Measurements from ENCODE around the gene ESPNL. TPM values are rescaled to one million over a fixed set of nuclear protein-coding genes. Genes with fewer than 3 reads are reported as not detected.

ESPNL gene
- total and polyA plus RNA-seq, 4 donors, result 0.08 to 0.59 (median 0.35) TPM

DNA sequence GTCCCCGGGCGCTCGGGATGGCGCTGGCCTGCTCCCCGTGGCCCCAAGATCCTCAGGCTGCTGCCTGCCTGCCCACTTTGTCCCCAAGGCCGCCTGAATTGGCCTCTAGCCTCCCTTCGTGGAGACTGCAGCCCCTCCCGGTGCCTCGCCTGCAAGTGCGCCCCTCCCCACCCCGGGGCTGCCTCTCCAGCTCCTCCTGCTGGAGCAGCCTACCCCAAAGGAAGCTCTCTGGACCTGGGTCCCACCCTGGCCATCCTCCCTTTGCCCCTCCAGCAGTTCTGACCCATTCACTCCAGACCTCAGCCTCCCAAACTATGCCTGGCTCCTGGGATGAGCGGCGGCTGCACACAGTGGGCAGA, 6.2 kb downstream of the ESPNL start:
- TF ChIP-seq FOXA2 (IDR thresholded peaks at IDR 0.05), result no peak
- no peak for TF ChIP-seq GABPA (IDR thresholded peaks at IDR 0.05 in 1 of 2, conservative IDR thresholded peaks at IDR 0.05 in 1 of 2)
- TF ChIP-seq, protein P1, sequence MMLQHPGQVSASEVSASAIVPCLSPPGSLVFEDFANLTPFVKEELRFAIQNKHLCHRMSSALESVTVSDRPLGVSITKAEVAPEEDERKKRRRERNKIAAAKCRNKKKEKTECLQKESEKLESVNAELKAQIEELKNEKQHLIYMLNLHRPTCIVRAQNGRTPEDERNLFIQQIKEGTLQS (IDR thresholded peaks at IDR 0.05), result no peak
- TF ChIP-seq, protein P2, sequence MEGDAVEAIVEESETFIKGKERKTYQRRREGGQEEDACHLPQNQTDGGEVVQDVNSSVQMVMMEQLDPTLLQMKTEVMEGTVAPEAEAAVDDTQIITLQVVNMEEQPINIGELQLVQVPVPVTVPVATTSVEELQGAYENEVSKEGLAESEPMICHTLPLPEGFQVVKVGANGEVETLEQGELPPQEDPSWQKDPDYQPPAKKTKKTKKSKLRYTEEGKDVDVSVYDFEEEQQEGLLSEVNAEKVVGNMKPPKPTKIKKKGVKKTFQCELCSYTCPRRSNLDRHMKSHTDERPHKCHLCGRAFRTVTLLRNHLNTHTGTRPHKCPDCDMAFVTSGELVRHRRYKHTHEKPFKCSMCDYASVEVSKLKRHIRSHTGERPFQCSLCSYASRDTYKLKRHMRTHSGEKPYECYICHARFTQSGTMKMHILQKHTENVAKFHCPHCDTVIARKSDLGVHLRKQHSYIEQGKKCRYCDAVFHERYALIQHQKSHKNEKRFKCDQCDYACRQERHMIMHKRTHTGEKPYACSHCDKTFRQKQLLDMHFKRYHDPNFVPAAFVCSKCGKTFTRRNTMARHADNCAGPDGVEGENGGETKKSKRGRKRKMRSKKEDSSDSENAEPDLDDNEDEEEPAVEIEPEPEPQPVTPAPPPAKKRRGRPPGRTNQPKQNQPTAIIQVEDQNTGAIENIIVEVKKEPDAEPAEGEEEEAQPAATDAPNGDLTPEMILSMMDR (IDR thresholded peaks at IDR 0.05; ENCODE audit: low read depth, low read length, missing input control), result no peak
- no peak for TF ChIP-seq FOXA1 (IDR thresholded peaks at IDR 0.05)
- TF ChIP-seq HNF4G (IDR thresholded peaks at IDR 0.05), result no peak
- no peak for TF ChIP-seq HNF4A (conservative IDR thresholded peaks at IDR 0.05)
- no peak for TF ChIP-seq EGR1 (IDR thresholded peaks at IDR 0.05; ENCODE audit: low read depth in 2 of 2)
- TF ChIP-seq NR2F2 (IDR thresholded peaks at IDR 0.05), result no peak
- TF ChIP-seq SP1 (IDR thresholded peaks at IDR 0.05), result no peak
- TF ChIP-seq JUND (IDR thresholded peaks at IDR 0.05), result no peak
- no peak for TF ChIP-seq RXRA (IDR thresholded peaks at IDR 0.05)
- TF ChIP-seq, protein P3, sequence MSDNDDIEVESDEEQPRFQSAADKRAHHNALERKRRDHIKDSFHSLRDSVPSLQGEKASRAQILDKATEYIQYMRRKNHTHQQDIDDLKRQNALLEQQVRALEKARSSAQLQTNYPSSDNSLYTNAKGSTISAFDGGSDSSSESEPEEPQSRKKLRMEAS (IDR thresholded peaks at IDR 0.05), result no peak
- TF ChIP-seq, protein P4, sequence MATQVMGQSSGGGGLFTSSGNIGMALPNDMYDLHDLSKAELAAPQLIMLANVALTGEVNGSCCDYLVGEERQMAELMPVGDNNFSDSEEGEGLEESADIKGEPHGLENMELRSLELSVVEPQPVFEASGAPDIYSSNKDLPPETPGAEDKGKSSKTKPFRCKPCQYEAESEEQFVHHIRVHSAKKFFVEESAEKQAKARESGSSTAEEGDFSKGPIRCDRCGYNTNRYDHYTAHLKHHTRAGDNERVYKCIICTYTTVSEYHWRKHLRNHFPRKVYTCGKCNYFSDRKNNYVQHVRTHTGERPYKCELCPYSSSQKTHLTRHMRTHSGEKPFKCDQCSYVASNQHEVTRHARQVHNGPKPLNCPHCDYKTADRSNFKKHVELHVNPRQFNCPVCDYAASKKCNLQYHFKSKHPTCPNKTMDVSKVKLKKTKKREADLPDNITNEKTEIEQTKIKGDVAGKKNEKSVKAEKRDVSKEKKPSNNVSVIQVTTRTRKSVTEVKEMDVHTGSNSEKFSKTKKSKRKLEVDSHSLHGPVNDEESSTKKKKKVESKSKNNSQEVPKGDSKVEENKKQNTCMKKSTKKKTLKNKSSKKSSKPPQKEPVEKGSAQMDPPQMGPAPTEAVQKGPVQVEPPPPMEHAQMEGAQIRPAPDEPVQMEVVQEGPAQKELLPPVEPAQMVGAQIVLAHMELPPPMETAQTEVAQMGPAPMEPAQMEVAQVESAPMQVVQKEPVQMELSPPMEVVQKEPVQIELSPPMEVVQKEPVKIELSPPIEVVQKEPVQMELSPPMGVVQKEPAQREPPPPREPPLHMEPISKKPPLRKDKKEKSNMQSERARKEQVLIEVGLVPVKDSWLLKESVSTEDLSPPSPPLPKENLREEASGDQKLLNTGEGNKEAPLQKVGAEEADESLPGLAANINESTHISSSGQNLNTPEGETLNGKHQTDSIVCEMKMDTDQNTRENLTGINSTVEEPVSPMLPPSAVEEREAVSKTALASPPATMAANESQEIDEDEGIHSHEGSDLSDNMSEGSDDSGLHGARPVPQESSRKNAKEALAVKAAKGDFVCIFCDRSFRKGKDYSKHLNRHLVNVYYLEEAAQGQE (IDR thresholded peaks at IDR 0.05), result no peak
- TF ChIP-seq YY1 (IDR thresholded peaks at IDR 0.05), result no peak
- TF ChIP-seq TAF1 (conservative IDR thresholded peaks at IDR 0.05), result no peak
- no peak for DNase-seq (ENCODE audit: low spot score)
- Histone ChIP-seq H3K36me3 (ENCODE audit: control insufficient read depth in 4 of 4, insufficient read depth in 3 of 4, low read depth in 1 of 4, low read length in 3 of 4) (no peaks in the 10 kb centered on the region), H3K9ac (ENCODE audit: low read depth in 1 of 2, low read length in 2 of 2) (no peak overlapping the region), H3K4me1 (ENCODE audit: control insufficient read depth in 4 of 4, insufficient read depth in 4 of 4, low read length in 3 of 4) (peaks cover 4 to 18% (median 12%) of the 10 kb centered on the region in 4 donors), H3K27me3 (ENCODE audit: control insufficient read depth in 4 of 4, insufficient read depth in 4 of 4, low read length in 3 of 4) (no peaks in the 10 kb centered on the region), H3K9me3 (ENCODE audit: control insufficient read depth in 4 of 4, low read length in 3 of 4) (no peaks in the 10 kb centered on the region), H3K27ac (ENCODE audit: low read depth in 1 of 2, low read length in 2 of 2) (no peak overlapping the region), H3K4me3 (ENCODE audit: low read depth in 1 of 3, low read length in 3 of 3) (no peak overlapping the region)
- WGBS, result 90% methylated on average over 13 of the region's 13 CpGs

DNA sequence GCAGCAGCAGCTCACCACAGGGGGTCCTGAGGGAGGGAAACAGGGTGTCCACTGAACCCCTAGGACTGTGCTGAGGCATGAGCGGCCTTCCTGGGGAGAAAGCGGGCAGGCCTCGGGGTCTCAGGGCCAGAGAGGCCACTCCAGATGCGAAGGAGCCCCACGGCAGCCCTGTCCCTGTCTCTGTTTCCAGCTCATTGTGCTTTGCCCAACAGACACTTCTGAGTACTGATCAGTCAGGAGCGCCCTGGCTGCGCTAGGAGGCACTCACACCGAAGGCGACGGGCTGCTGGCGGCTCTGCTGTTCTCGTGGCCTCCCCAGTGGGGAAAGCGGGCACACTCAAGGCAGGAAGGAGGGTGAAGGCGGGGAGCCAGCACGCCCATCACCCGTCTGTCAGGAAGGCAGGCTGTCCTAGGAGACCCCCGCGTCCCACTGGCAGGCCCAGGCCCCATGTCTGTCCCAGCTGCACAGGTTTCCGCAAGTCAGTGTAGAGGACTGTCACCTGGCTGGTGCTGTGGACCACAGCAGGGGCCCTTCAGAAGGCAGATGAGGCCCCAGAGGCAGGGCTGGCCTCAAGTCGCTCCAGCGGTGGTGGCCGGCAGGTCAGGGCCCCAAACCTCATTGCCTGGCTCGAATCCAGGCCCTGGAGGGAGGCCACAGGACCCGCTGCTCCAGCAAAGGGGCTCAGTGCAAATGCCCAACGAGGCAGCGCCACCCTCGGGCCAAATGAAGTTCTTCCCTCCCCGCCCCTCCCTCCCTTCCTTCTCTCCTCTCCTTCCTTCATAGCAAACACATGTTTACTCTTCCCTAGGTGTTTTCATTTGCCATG, 6.8 kb downstream of the ESPNL start:
- peak overlapping the region; percentile 20 to 42 (median 29) for H3K4me3 ChIP-seq (ENCODE audit: low read depth in 1 of 3, low read length in 3 of 3)
- no peaks in the 10 kb centered on the region for H3K27me3 ChIP-seq (ENCODE audit: control insufficient read depth in 4 of 4, insufficient read depth in 4 of 4, low read length in 3 of 4)
- DNase-seq (ENCODE audit: low spot score), result peak; percentile 30
- 70% methylated on average over 28 of the region's 28 CpGs for WGBS
- peaks cover 4 to 18% (median 12%) of the 10 kb centered on the region in 4 donors for H3K4me1 ChIP-seq (ENCODE audit: control insufficient read depth in 4 of 4, insufficient read depth in 4 of 4, low read length in 3 of 4)
- H3K36me3 ChIP-seq (ENCODE audit: control insufficient read depth in 4 of 4, insufficient read depth in 3 of 4, low read depth in 1 of 4, low read length in 3 of 4), result no peaks in the 10 kb centered on the region
- H3K27ac ChIP-seq (ENCODE audit: low read depth in 1 of 2, low read length in 2 of 2), result peak overlapping the region; percentile 54 to 67
- no peaks in the 10 kb centered on the region for H3K9me3 ChIP-seq (ENCODE audit: control insufficient read depth in 4 of 4, low read length in 3 of 4)
- H3K9ac ChIP-seq (ENCODE audit: low read depth in 1 of 2, low read length in 2 of 2), result peak overlapping the region in 1 of 2 donors; percentile 2
- TF ChIP-seq FOXA1 (IDR thresholded peaks at IDR 0.05), result no peak
- no peak for TF ChIP-seq NR2F2 (IDR thresholded peaks at IDR 0.05)
- no peak for TF ChIP-seq YY1 (IDR thresholded peaks at IDR 0.05)
- TF ChIP-seq, protein P4 (IDR thresholded peaks at IDR 0.05), result no peak
- TF ChIP-seq RXRA (IDR thresholded peaks at IDR 0.05), result no peak
- TF ChIP-seq, protein P5, sequence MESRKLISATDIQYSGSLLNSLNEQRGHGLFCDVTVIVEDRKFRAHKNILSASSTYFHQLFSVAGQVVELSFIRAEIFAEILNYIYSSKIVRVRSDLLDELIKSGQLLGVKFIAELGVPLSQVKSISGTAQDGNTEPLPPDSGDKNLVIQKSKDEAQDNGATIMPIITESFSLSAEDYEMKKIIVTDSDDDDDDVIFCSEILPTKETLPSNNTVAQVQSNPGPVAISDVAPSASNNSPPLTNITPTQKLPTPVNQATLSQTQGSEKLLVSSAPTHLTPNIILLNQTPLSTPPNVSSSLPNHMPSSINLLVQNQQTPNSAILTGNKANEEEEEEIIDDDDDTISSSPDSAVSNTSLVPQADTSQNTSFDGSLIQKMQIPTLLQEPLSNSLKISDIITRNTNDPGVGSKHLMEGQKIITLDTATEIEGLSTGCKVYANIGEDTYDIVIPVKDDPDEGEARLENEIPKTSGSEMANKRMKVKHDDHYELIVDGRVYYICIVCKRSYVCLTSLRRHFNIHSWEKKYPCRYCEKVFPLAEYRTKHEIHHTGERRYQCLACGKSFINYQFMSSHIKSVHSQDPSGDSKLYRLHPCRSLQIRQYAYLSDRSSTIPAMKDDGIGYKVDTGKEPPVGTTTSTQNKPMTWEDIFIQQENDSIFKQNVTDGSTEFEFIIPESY (IDR thresholded peaks at IDR 0.05), result no peak
- no peak for TF ChIP-seq JUND (IDR thresholded peaks at IDR 0.05)
- peak; percentile 74 to 80 for TF ChIP-seq RAD21 (IDR thresholded peaks at IDR 0.05)
